ENCODE measurements around the gene GALNT16. TPM values are rescaled to one million over a fixed set of nuclear protein-coding genes. Genes with fewer than 3 reads are reported as not detected.

GALNT16 gene
- total RNA-seq, 3 donors from 2014 or later, result 0.16 TPM; not detected in 2

- peaks cover 15% of the 10 kb centered on the region for H3K36me3 Mint-ChIP-seq (ENCODE audit: insufficient read depth)
- DNase-seq (no peak), ATAC-seq (no peak)
- H3K27me3 Mint-ChIP-seq (ENCODE audit: low read depth), result no peaks in the 10 kb centered on the region
- no peaks in the 10 kb centered on the region for H3K9me3 Mint-ChIP-seq
- peaks cover 28% of the 10 kb centered on the region for H3K4me1 Mint-ChIP-seq (ENCODE audit: low read depth)
- no peak overlapping the region for H3K4me3 Mint-ChIP-seq
Measured at GRCh38 chr14:69404883-69405282, 144.9 kb downstream of the GALNT16 start.

- ATAC-seq, result no peak
Measured at GRCh38 chr14:69405762-69406161, 145.8 kb downstream of the GALNT16 start.

More at GRCh38 chr14:69405762-69406161, 145.8 kb downstream of the GALNT16 start:
- Mint-ChIP-seq H3K4me1 (ENCODE audit: low read depth) (peaks cover 20% of the 10 kb centered on the region), H3K36me3 (ENCODE audit: insufficient read depth) (peaks cover 14% of the 10 kb centered on the region), H3K27me3 (ENCODE audit: low read depth) (no peaks in the 10 kb centered on the region), H3K9me3 (no peaks in the 10 kb centered on the region), H3K4me3 (no peak overlapping the region)
- no peak for DNase-seq

Other genes with a start within 250 kb of the GALNT16 start
- gene DCAF5, start 107.0 kb upstream of the GALNT16 start, total RNA-seq, result 10 to 100 TPM; 25.1 to 33.6 (median 28.0) TPM
- gene EXD2, start 68.7 kb upstream of the GALNT16 start, total RNA-seq, result 1 to 10 TPM; 7.8 to 8.5 (median 7.8) TPM
- gene ERH, start 138.1 kb downstream of the GALNT16 start, total RNA-seq, result 100 to 1,000 TPM; 366 to 396 (median 372) TPM
- gene SLC39A9, start 138.5 kb downstream of the GALNT16 start, total RNA-seq, result 10 to 100 TPM; 44.0 to 49.6 (median 44.9) TPM
- under 1 TPM; 0.05 to 0.16 (median 0.10) TPM for gene PLEKHD1, start 224.6 kb downstream of the GALNT16 start, total RNA-seq

Data from activated T-cell treated with anti-CD3 and anti-CD28 coated beads, Interleukin-2, amount 50 U/mL, for 4 hours (primary cell).